T follicular helper cell (primary cell): Measurements from ENCODE around the gene ATP2C2.
"Not testable (repeated sequence)": the region's sequence is repeated elsewhere in the genome, so short reads cannot be mapped to it uniquely, and the experiment has no call there.

ENCODE experiments used
- DNase-seq: peaks from one replicate; pipeline ENCODE4 v3.0.0-alpha.2; 2020; ENCODE audit warnings: low read depth

ATP2C2 gene

GRCh38 chr16:84339766-84340165, 28.6 kb upstream of the ATP2C2 start:
- DNase-seq, result no peak

- no peak for DNase-seq
These were observed 27.9 kb upstream of the ATP2C2 start for GRCh38 chr16:84340325-84341040.

- DNase-seq, result no peak
These were observed 26.6 kb upstream of the ATP2C2 start for GRCh38 chr16:84341528-84342295.

GRCh38 chr16:84343800-84344199, 24.5 kb upstream of the ATP2C2 start:
- DNase-seq, result not testable (repeated sequence)

- no peak for DNase-seq
These were observed 23.6 kb upstream of the ATP2C2 start for GRCh38 chr16:84344781-84345180.

GRCh38 chr16:84347161-84347560, 21.2 kb upstream of the ATP2C2 start:
- no peak for DNase-seq

GRCh38 chr16:84348386-84348888, 19.9 kb upstream of the ATP2C2 start:
- DNase-seq, result no peak

- DNase-seq, result no peak
These were observed 18.3 kb upstream of the ATP2C2 start for GRCh38 chr16:84349862-84350684.

- DNase-seq, result no peak
These were observed 17.5 kb upstream of the ATP2C2 start for GRCh38 chr16:84350685-84351400.

- no peak for DNase-seq
These were observed 16.7 kb upstream of the ATP2C2 start for GRCh38 chr16:84351630-84352029.

GRCh38 chr16:84354306-84354705, 14.0 kb upstream of the ATP2C2 start:
- DNase-seq, result no peak

GRCh38 chr16:84355149-84355548, 13.2 kb upstream of the ATP2C2 start:
- DNase-seq, result no peak

GRCh38 chr16:84356176-84356575, 12.2 kb upstream of the ATP2C2 start:
- DNase-seq, result no peak

GRCh38 chr16:84356591-84357116, 11.7 kb upstream of the ATP2C2 start:
- DNase-seq, result no peak

GRCh38 chr16:84357191-84357651, 11.1 kb upstream of the ATP2C2 start:
- no peak for DNase-seq

- no peak for DNase-seq
These were observed 9.6 kb upstream of the ATP2C2 start for GRCh38 chr16:84358601-84359295.

- no peak for DNase-seq
These were observed 9.0 kb upstream of the ATP2C2 start for GRCh38 chr16:84359326-84359725.

- no peak for DNase-seq
These were observed 8.2 kb upstream of the ATP2C2 start for GRCh38 chr16:84360170-84360569.

GRCh38 chr16:84360748-84361147, 7.6 kb upstream of the ATP2C2 start:
- no peak for DNase-seq

- DNase-seq, result no peak
These were observed 6.8 kb upstream of the ATP2C2 start for GRCh38 chr16:84361546-84361945.

- DNase-seq, result no peak
These were observed 5.8 kb upstream of the ATP2C2 start for GRCh38 chr16:84362471-84362941.
